Stomach (tissue), 9 donors: ENCODE data around the gene ADGRG1. TPM values are rescaled to one million over a fixed set of nuclear protein-coding genes. Genes with fewer than 3 reads are reported as not detected.

Experiments used
- DNase-seq, 2 donors: peaks; one replicate each; pipeline versions ENCODE4 v3.0.0 to v3.0.0-alpha.2; 2013 to 2019
- H3K27ac ChIP-seq, 5 donors: fragments of 200-600 bp in 4 of 5; sonication (generic) in 4 of 5; one replicate each; pipeline ENCODE4 v1.5.1; 2013 to 2019; ENCODE audit warnings: mild to moderate bottlenecking in 1 of 5, moderate library complexity in 1 of 5
- H3K27me3 ChIP-seq, 3 donors: fragments of 200-600 bp; sonication (generic); one replicate each; pipeline ENCODE4 v1.5.1; 2017 to 2019; ENCODE audit warnings: mixed run types in 1 of 3
- H3K36me3 ChIP-seq, 4 donors: fragments of 200-600 bp; sonication (generic); 1 replicate in 3 of 4; 2 replicates in 1 of 4; pipeline ENCODE4 v1.5.1; 2016 to 2019
- H3K4me1 ChIP-seq, 4 donors: fragments of 200-600 bp; sonication (generic); one replicate each; pipeline ENCODE4 v1.5.1; 2016 to 2019
- H3K4me3 ChIP-seq, 4 donors: fragments of 200-600 bp; sonication (generic) in 3 of 4; one replicate each; pipeline ENCODE4 v1.5.1; 2016 to 2019; ENCODE audit warnings: mild to moderate bottlenecking in 1 of 4
- H3K9me3 ChIP-seq, 4 donors: fragments of 200-600 bp; sonication (generic); one replicate each; pipeline ENCODE4 v1.5.1; 2016 to 2019
- EP300 ChIP-seq: sonication (generic); formaldehyde crosslinking; IDR thresholded peaks from one replicate; pipeline ENCODE4 v1.6.1; 2017; ENCODE audit warnings: antibody characterized with exemption
- POLR2A ChIP-seq, 4 donors: fragments of 450-650 bp; IDR thresholded peaks; one replicate each; pipeline ENCODE4 v1.6.1; 2016; ENCODE audit warnings: antibody characterized with exemption in 4 of 4, control low read depth in 2 of 4, mild to moderate bottlenecking in 1 of 4, moderate library complexity in 1 of 4
- POLR2AphosphoS5 ChIP-seq, 3 donors: sonication (generic); formaldehyde crosslinking; IDR thresholded peaks; one replicate each; pipeline ENCODE4 v1.6.1; 2016; ENCODE audit warnings: antibody characterized with exemption in 3 of 3
- WGBS, 5 donors: extraction: QIAGEN DNeasy Blood & Tissue Kit in 3 of 5; methylation state at CpG; one replicate each; pipeline versions ENCODE4 v1.1.5 to v1.1.7; 2013 to 2018; 5-methylcytosine and 5-hydroxymethylcytosine counted together
- intact Hi-C: fragments of 100-400 bp; cut with DNase I; formaldehyde crosslinking; loops from one replicate; pipeline ENCODE4 v1.15.1; 2023; ENCODE audit warnings: low total_unique reads
- polyA plus RNA-seq, 3 donors: library from polyadenylated mRNA; stranded (reverse); fragments of 200-250 nt; gene quantifications; one replicate each; pipeline ENCODE4 v1.2.3, GENCODE V29; 2013
- total RNA-seq, 5 donors: library from RNA; depleted of rRNA; stranded (reverse); fragments of >200 nt; gene quantifications; one replicate each; pipeline versions ENCODE4 v1.1.0 to v1.2.3, GENCODE V29; 2014 to 2016
- TF ChIP-seq, protein P1 (sequence below), 7 experiments: fragments of 450-650 bp in 4 of 7; fragments of 200-600 bp in 3 of 7; sonication (generic) in 3 of 7; IDR thresholded peaks; one replicate each; pipeline ENCODE4 v1.5.1; 2016 to 2019; ENCODE audit warnings: antibody characterized with exemption in 7 of 7, control low read depth in 2 of 7, mild to moderate bottlenecking in 1 of 7
- donor health status: healthy with polysubstance abuse.
- donor health status: Bipolar disorder and iron deficiency.
- donor health status: healthy.

The ADGRG1 gene
- total and polyA plus RNA-seq, 8 donors, result 8.9 to 84.8 (median 32.1) TPM

DNA sequence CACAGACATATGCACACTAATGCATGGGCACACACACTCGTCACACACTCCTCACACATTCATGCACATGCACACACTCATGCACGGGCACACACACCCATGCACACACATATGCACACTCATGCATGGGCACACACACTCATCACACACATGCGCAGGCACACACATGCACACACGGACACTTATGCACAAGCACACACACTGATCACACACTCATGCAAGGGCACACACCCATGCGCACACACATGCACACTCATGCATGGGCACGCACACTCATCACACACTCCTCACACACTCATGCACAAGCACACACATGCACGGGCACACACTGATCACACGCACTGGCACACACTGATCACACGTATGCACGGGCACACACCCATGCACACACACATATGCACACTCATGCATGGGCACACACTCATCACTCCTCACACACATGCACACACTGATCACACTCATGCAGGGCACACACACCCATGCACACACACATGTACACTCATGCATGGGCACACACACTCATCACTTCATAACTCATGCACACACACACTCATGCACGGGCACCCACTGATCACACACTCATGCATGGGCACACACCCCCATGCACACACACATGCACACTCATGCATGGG lies 16.1 kb downstream of the ADGRG1 start:
- H3K4me1 ChIP-seq, result peaks cover 23 to 83% (median 52%) of the 10 kb centered on the region in 4 donors
- no peaks in the 10 kb centered on the region for H3K9me3 ChIP-seq
- DNase-seq, result no peak
- TF ChIP-seq, protein P1, sequence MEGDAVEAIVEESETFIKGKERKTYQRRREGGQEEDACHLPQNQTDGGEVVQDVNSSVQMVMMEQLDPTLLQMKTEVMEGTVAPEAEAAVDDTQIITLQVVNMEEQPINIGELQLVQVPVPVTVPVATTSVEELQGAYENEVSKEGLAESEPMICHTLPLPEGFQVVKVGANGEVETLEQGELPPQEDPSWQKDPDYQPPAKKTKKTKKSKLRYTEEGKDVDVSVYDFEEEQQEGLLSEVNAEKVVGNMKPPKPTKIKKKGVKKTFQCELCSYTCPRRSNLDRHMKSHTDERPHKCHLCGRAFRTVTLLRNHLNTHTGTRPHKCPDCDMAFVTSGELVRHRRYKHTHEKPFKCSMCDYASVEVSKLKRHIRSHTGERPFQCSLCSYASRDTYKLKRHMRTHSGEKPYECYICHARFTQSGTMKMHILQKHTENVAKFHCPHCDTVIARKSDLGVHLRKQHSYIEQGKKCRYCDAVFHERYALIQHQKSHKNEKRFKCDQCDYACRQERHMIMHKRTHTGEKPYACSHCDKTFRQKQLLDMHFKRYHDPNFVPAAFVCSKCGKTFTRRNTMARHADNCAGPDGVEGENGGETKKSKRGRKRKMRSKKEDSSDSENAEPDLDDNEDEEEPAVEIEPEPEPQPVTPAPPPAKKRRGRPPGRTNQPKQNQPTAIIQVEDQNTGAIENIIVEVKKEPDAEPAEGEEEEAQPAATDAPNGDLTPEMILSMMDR (IDR thresholded peaks at IDR 0.05), result no peak
- TF ChIP-seq POLR2A (IDR thresholded peaks at IDR 0.05) (no peak), EP300 (no peak), POLR2AphosphoS5 (IDR thresholded peaks at IDR 0.05) (no peak)
- intact Hi-C loops, result loop anchor here (5.0 kb wide), 1 partner anchor 52 kb away; no protein-coding TSS in a partner anchor
- H3K4me3 ChIP-seq, result no peak overlapping the region
- no peak overlapping the region for H3K27ac ChIP-seq
- H3K36me3 ChIP-seq, result peaks cover 0 to 18% (median 8%) of the 10 kb centered on the region in 4 donors
- 85 to 94% (median 93%) methylated on average over 5 to 11 of the region's 11 CpGs for WGBS, 5 donors
- H3K27me3 ChIP-seq, result peaks cover 0 to 37% (median 0%) of the 10 kb centered on the region in 3 donors

DNA sequence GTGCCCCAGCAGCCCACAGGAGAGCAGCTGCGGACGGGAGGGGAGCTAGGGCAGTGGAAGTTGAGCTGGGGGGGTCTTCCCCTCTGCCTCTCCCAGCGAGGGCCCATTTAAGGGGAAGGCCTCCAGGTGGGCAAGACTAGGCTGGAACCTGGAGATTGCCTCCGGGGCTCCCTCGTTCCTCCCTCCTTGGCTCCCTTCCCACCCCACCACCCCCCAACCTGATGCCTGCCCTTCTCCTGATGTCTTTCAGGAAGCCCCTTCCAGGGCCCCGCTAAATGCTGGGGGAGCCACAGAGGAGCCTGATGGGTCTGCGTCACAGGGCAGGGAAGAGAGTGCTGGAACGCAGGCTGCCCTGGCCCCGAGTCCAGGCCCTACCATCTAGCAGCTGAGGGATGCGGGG lies 16.7 kb downstream of the ADGRG1 start:
- DNase-seq, result no peak
- peak overlapping the region in 4 of 5 donors; percentile 49 to 77 (median 71) for H3K27ac ChIP-seq
- WGBS, 5 donors, result 49 to 69% (median 66%) methylated on average over 9 to 10 of the region's 10 CpGs
- H3K4me1 ChIP-seq, result peaks cover 18 to 76% (median 46%) of the 10 kb centered on the region in 4 donors
- intact Hi-C loops, result loop anchor here (5.0 kb wide), 1 partner anchor 53 kb away; no protein-coding TSS in a partner anchor
- TF ChIP-seq POLR2A (IDR thresholded peaks at IDR 0.05) (no peak), POLR2AphosphoS5 (IDR thresholded peaks at IDR 0.05) (no peak), EP300 (no peak)
- TF ChIP-seq, protein P1 (IDR thresholded peaks at IDR 0.05), result no peak
- peaks cover 3 to 22% (median 12%) of the 10 kb centered on the region in 4 donors for H3K36me3 ChIP-seq
- H3K27me3 ChIP-seq, result peaks cover 0 to 35% (median 0%) of the 10 kb centered on the region in 3 donors
- no peak overlapping the region for H3K4me3 ChIP-seq
- H3K9me3 ChIP-seq, result no peaks in the 10 kb centered on the region

DNA sequence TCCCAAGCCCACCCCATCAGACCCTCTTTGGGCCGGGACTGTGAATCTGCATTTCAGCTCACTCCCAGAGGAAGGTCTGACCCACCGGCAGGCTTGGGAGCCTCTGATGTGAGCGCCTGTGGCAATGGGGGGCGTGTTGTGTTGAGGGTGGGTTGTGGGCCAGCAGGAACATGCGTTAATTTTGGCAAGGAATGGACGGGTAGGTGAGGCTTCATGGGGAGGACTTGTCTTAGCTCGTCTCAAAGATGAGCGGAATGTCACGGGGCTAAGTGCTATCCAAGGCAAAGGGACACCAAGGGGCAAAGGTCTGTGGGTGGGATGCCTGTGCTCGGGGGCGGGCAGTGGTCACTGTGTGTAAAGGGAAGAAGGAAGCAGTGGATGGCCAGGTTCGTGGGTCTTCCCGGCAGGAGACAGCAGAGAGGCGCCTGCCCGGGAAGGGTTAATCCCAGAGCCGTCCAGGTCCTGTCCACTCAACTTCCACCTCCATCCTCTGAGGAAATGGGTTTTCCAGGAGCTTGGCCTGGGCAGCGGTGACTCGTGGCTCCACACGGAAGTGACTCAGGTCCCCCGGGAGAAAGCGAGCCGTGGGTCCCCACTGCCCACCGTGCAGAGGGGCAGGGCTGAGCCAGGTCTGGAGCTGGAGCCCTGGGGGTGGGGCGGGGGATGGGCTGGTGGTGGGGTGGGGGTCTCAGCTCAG lies 17.4 kb downstream of the ADGRG1 start:
- WGBS, 5 donors, result 48 to 59% (median 54%) methylated on average over 16 to 24 of the region's 24 CpGs
- Histone ChIP-seq H3K9me3 (no peaks in the 10 kb centered on the region), H3K36me3 (peaks cover 5 to 26% (median 14%) of the 10 kb centered on the region in 4 donors), H3K27me3 (peaks cover 0 to 35% (median 0%) of the 10 kb centered on the region in 3 donors), H3K4me1 (peaks cover 13 to 69% (median 40%) of the 10 kb centered on the region in 4 donors), H3K4me3 (no peak overlapping the region), H3K27ac (peak overlapping the region in 4 of 5 donors; percentile 69 to 77 (median 71))
- peak in 1 of 2 donors; percentile 63 for DNase-seq
- intact Hi-C loops, result loop anchor here (5.0 kb wide), 1 partner anchor 54 kb away; no protein-coding TSS in a partner anchor
- TF ChIP-seq POLR2AphosphoS5 (IDR thresholded peaks at IDR 0.05), result peak in 1 of 3 donors; percentile 12
- TF ChIP-seq POLR2A (IDR thresholded peaks at IDR 0.05), result no peak
- TF ChIP-seq, protein P1 (IDR thresholded peaks at IDR 0.05), result no peak

DNA sequence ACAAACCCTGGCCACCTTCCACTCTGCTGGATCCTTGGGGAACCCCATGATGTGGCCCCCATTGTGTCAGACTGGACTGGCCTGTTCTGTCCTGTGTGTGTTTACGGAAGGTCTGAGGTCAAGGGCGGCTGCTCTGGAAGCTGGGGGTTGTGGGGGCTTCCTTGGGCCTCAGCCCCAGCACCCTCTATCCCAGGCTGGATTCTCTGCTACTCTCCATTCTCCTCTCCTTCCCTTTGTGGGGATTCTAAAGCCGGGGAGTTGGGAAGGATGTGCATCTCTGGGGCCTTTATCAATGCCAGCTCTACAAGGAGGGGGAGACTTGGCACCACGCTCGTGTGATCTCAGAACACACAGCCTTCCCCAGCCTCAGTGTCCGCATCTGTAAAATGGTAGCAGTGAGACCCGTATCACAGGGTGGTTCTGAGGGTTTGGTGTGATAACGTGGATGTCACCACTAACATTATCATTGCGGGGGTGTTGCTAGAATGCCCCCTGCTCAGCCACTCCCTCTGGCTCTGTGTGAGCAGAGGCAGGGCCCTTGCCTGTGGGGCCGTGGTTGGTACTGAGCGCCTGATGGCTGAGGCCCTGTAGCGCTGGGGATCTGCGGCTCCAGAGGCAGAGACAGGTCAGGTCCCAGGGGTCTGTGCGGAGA lies 18.1 kb downstream of the ADGRG1 start:
- peak overlapping the region; percentile 34 to 77 (median 71) for H3K27ac ChIP-seq
- no peak for DNase-seq

More for the DNA sequence above, 18.1 kb downstream of the ADGRG1 start:
- peaks cover 0 to 35% (median 0%) of the 10 kb centered on the region in 3 donors for H3K27me3 ChIP-seq
- no peak overlapping the region for H3K4me3 ChIP-seq
- H3K36me3 ChIP-seq, result peaks cover 12 to 31% (median 21%) of the 10 kb centered on the region in 4 donors
- TF ChIP-seq EP300 (no peak), POLR2AphosphoS5 (IDR thresholded peaks at IDR 0.05) (no peak)
- 57 to 63% (median 59%) methylated on average over 9 to 14 of the region's 14 CpGs for WGBS, 5 donors
- peaks cover 13 to 64% (median 39%) of the 10 kb centered on the region in 4 donors for H3K4me1 ChIP-seq
- no peaks in the 10 kb centered on the region for H3K9me3 ChIP-seq
- intact Hi-C loops, result loop anchor here (5.0 kb wide), 1 partner anchor 54 kb away; no protein-coding TSS in a partner anchor
